Measurements from ENCODE around the gene FGFR4.

The FGFR4 gene

DNA sequence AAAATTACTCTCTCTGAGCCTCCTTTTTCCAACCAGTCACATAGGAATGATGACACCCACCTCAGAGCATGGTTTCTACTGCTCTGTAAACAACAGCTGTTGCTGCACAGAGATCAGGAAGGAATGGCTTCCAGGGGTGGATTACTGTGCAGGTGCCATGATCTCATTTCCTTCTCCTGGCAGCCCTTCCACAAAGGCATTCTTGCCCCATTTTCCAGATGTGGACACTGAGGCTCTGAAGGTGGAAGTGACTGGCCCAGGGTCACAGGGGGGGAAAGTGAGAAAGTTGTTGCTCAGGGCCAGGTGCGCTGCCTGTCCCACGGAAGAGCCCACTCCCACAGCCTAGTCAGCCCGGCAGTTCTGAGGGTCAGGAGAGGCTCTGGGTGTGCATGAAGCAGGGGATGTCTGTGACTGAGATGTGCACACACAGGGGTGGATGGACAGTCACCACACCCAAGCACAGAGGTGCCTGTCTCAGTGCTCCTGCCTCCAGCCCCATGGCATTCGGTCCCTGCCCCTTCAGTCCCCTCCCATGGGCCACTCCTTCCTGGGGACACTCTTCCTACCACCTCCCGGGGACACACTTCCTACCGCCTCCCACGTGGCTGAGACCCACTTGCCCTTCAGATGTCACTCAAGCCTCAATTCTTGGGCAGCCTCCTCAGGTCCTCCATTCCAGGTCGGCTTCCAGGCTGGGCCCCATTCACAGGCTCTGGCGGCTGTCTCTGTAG lies 17.0 kb downstream of the FGFR4 start:
- no peak for DNase-seq (ENCODE audit: low spot score)

DNA sequence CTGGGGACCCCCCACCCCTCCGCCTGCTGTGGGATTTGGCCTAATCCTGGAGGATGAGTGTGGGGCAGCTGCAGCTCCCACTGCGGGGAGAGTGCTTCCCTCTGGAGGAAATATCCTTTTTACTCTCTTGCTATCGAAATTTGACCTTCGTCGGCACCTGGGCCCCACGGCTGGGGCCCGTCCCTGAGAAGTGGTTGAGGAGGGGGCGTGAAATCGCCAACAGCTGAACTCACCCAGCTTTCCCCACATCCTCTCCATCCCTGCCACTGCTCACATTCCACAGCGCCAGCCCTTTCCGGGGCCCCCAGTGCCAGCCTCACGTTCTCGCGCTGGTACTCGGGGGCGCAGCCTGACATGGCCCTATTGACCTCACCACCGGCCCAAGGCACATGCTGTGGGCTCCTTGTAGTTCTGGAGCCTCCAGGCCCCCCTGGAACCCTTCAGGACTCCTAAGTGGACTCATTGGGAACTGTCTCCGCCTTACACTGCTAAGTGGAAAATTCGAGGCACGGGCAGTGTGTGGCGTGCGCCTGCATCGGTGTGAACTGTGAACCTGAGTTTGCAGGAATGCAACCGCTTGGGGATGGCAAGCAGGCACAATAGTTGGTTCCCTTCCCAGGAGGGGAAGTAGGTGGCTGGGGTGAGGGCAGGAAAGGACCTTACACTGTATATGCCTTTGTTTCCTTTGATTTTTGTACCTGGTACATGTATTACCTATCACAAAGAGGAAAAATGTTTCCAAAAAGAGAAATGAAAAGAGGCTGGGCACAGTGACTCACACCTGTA lies 19.2 kb downstream of the FGFR4 start:
- DNase-seq (ENCODE audit: low spot score): no peak

DNA sequence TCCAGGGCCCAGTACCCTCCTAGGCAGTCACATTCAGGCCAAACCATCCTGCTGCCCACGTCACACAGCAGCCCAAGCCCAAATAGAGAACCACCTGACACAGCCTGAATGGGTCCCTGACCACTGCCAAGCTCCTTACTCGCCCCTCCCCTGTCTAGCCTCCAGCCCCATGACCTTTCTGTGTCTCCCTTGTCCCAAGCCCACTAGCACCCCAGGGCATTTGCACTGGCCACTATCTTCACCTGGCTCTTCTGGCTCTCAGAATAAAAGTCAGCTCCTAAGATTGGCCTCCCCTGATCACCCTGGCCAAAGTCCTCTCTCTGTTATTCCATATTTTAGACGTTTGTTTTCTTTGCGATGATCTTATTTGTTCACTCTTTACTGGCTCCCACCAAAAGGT lies 20.4 kb downstream of the FGFR4 start:
- DNase-seq (ENCODE audit: low spot score): no peak

DNA sequence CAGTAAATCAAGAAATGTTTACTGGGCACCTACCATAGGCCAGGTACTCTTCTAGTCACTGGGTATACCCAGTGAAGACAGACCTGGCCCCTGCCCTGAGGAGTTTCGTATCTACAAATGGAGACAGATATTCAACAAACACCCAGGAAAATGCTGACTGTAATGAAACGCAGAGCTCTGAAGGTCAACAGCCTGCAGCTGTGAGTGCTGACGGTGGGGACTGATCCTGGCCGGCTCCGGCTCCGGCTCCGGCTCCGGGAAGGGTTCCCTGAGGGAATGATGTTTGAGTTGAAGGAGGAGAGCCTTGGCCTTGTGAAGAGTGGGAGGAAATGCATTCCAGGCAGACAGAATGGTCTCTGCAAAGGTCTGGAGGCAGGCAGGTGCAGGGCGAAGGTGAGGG lies 23.1 kb downstream of the FGFR4 start:
- DNase-seq (ENCODE audit: low spot score): no peak

DNA sequence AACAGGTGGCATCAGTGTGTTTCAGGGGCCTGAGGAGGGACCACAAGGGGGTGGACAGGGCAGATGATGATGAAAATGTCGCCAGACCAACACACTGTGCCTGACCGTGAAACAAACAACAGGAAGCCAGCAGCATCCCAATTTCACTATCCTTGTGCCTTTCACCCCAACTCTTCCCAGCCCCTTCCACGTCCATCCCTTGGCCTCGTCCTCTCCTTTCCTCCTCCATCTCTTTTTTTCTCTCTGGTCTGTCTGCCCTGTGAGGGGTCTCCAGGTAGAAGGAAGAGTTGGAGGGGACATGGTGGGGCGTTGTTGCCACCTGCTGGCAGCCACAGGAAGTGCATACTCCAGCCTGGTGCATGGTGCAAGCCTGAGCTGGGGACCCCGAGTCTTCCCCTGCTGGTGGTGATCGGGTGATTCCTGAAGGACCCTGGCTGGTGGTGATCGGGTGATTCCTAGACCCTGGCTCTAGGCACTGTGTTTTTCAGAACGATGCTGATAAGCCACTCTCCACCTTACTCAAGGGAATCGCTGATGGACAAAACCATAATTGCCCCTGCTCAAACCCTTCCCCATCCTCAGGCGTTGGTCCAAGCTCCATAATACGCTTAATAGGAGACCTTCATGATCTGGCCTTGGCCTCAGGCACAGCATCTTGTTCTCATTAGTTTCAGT lies 25.1 kb downstream of the FGFR4 start:
- peak; percentile 54 for DNase-seq (ENCODE audit: low spot score)

DNA sequence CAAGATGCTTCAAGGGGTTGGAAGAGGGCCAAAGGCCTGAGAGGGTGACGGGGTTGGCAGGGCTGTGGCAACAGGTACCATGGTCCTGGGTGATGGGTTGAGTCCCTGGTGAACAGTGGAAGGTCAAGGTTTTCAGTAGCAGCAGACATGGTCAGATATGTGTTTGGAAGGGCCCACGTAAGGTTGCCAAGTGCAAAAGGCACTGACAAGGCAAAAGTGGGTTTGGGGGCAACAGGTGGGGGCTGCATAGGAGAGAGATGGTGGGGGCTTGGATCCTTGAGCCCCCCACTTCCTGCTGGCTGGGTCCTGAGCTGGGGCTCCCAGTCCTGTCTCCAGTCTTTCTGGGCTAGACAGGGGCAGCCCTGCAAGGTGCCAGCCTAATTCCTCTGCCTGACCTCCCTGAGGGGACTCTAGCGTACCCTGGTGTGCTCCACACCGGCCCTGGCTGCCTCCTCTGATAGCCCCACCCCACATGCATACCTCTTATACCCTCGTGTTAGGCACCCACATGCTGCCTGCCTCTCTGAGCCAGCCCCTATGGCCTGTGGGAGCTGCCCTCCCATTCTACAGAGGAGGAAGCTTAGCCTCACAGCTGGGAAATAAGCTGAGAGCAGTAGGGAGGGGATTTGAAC lies 26.0 kb downstream of the FGFR4 start:
- no peak for DNase-seq (ENCODE audit: low spot score)

DNA sequence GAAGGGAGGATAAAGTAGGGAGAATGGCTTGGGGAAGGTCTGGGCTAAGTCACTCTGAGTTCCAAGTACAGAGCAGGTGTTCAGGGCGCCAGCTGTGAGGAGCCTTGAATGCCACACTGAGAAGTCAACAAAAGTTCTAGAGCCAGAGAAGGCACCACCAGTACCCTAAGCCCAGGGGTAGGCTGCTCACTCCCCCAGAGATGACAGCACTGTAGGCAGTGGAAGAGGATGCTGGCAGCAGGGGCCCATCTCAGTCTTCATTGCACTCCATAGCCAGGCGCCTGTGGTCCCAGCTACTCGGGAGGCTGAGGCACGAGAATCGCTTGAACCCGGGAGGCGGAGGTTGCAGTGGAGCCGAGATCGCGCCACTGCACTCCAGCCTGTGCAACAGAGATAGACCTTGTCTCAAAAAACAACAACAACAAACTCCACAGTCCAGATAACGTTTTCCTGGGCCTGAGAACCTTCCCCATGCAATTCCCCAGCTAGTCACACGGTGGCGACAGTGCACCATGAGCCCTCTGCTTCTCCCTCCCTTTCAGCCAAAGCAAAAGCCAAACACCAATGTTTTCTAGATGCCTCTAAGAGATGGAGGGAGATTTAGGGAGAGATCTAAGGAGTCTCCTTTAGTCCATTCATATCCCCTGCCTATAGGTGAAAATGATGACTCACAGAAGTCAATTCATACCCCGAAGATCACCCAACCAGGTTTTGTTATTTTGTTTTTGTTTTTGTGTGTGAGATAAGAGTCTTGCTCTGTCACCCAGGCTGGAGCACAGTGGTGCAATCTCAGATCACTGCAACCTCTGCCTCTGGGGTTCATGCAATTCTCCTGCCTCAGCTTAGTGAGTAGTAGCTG lies 27.1 kb downstream of the FGFR4 start:
- peak; percentile 82 for DNase-seq (ENCODE audit: low spot score)

DNA sequence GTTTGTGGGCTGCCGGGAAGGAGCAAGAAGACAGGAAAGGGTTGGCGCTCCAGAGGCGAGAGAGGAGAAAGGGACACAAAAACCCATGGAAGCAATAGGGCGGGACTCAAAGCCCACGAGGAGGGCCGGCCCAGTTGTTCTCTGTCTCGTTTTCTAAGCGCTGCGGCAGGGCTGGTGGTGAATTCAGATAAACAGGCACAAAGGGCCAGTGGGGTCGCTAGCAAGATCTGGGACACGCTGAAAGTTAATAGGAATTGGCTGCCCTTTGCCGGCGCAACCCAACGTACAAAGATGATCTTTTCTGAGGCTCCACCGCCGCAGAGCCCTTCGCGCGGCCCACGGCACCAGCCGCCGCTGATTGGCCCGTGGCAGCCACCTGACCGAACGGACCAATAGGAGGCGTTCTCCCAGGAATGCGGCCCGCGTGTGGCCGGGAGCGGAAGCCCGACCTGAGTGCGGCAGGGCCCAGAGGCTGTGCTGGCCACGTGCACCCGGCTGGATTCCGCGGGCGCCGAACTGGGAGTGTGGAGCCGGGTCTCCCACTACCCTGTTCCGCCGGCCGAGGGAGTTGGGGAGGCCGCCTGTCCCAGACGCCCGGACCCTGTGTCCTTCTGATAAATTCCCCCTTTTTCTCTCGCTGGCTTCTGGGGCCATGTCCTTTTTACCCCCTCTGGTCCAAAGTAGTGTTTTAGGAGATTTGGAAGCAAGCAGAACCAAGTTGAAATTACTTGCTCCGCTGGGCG lies 30.1 kb downstream of the FGFR4 start:
- DNase-seq (ENCODE audit: low spot score): peak; percentile 84

DNA sequence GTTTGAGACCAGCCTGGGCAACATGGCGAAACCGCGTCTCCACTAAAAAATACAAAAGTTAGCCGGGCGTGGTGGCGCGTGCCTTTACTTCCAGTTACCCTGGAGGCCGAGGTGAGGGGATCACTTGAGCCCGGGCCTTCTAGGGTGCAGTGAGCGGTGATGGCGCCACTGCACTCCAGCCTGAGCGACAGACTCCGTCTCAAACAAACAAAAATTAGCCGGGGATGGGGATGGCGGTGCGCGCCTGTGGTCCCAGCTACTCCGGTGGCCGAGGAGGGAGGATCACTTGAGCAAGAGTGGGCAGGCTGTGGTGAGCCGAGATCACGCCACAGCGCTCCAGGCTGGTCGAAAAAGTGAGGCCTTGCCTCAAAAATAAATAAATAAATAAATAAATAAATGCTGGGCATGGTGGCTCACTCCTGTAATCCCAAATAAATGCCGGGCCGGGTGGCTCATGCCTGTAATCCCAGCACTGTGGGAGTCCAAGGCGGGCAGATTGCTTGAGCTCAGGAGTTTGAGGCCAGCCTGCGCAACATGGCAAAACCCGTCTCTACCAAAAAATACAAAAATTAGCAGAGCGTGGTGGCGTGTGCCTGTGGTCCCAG lies 30.8 kb downstream of the FGFR4 start:
- DNase-seq (ENCODE audit: low spot score): no peak

DNA sequence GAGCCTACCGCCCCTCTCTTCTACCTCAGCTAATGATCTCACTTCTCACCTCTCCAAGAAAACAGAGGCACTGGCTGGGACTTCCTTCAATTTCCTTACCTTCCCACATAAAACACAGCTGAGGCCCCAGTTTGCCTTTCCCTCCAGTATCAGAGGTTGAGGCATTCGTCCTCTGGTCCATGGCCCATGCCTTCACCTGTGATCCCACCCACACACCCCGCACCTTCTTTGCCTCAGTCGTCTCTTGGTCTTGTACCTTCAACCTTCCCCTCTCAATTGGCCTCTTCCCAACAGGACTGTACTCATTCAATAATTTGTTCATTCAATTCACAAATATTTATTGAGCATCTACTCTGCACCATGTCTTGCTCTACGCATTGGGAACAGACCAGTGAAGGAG lies 35.9 kb downstream of the FGFR4 start:
- no peak for DNase-seq (ENCODE audit: low spot score)

DNA sequence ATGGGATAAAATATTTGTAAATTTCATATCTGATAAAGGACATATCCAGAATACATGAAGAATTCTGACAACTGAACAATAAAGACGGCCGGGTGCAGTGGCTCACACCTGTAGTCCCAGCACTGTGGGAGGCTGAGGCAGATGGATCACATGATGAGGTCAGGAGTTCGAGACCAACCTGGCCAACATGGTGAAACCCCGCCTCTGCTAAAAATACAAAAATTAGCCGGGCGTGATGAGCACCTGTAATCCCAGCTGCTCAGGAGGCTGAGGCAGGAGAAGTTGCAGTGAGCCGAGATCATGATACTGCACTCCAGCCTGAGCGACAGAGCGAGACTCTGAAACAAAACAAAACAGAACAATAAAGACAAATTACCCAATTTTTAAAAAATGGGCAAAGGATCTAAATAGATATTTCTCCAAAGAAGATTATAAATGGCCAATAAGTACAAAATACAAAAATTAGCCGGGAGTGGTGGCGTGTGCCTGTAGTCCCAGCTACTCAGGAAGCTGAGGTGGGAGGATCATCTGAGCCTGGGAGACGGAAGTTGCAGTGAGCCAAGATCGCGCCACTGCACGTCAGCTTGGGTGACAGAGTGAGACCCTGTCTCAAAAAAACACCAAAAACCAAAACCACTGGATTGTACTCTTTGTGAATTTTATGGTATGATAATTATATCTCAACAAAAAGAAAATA lies 37.2 kb downstream of the FGFR4 start:
- DNase-seq (ENCODE audit: low spot score): no peak

DNA sequence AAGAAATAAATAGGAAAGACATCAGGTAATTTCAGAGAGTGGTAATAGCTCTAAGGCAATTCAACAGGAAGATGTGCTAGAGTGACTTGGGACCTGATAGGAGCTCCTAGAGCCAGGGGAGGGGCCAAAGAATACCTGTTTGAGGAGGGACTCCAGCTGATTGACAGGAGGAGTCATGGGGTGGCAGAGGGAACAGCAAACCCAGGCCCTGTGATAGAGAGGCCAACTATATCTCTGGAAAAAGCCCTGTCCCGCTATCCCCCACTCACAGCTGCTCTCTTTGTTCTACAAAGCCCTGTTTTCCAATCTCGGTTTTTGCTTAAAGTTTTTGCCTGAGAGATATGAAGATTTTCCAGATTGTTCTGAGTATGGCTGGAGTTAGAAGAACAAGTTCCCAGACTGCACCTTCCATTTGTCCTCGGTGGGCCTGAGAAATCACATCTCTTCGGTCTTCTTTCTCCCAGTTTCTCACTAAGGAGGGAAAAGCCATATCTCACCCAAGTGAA lies 37.8 kb downstream of the FGFR4 start:
- DNase-seq (ENCODE audit: low spot score): no peak

DNA sequence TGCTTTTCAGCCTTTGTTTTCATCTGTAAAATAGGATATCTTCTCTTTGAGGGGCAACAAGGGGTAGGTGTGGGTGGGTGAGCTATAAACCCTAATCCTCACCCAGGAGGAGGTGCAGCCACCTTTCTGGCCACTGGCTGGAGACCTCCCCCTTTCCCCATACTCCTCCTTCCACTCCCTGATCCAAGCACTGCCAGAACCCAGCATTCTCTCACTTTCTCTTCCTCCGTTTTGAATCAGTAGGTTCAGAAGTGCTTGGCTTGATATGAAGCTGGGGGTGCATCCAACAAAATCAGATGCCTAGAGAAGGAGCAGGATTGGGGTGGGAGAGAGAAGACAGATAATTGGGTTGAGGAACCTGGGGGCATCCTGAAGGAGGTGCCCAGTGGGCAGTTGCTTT lies 40.1 kb downstream of the FGFR4 start:
- no peak for DNase-seq (ENCODE audit: low spot score)

DNA sequence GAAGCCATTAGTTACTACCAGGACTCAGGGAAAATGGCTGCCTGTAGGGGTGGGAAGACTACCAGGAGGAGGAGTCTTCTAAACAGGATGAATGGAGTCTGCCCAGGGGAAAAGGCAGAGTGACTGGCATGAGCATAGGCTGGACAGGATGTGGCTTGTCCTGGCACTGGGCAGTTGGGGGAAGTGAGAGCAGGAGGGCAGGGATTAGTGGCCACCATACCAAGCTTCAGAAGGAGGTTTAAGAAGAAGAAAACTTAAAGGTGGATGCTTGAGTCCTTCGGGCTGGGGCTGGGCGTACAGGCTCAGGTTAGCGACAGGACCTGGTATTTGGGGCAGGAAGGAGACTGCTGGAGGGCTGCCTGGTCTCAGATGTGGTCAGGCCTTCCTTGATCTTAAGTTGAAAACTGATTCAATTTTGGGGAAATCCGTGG lies 41.9 kb downstream of the FGFR4 start:
- peak; percentile 60 for DNase-seq (ENCODE audit: low spot score)

DNA sequence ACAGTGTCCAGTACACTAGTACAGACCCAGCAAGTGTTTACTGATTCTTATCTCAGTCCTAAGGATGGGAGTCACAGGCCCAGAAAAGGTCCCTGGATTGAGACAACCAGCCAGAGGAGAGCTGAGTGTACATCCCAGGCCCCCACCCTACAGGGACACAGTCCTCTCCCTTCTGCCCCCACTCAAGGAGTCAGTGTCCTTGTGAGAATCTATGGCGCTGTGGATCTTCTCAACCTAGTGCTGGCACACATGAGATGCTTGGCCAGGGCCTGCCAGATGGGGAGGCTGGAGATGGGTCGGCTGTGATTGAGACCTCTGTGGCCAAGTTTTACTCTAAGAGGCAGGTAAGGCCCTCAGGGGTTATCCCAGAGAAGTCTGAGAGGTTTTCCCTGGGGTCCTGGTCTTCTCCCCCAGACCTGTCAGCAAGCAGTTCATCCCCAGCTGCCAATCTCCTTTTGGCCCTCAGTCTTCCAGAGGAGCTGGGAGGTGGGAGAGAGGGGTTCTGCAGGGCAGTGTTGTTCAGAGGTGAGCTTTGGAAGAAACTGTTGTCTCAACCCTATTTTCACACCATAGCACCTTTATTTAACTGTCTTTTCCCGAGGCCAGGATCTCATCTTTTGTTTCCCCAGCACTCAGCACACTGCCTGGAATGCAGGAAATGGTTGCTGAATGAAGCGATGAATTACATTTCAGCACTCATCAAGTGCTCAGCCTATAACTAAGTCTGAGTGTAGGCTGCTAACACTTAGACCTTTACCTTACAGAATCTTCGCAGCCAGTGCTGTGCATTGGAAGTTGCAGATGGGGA lies 43.7 kb downstream of the FGFR4 start:
- no peak for DNase-seq (ENCODE audit: low spot score)

DNA sequence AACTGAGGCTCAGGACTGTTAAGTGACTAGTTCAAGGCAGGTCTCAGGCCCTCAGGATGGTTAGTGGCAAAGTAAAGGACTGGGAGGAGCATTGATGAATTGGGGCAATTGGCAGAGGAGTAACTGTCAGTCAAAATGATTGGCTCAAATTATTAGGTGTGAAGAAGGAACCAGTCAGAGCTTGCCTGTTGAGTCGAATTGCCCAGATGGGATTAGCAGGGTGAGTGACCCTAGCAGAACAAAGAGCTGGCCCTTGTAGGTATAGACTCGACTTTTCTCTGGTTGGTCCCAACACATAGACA lies 44.3 kb downstream of the FGFR4 start:
- DNase-seq (ENCODE audit: low spot score): no peak

DNA sequence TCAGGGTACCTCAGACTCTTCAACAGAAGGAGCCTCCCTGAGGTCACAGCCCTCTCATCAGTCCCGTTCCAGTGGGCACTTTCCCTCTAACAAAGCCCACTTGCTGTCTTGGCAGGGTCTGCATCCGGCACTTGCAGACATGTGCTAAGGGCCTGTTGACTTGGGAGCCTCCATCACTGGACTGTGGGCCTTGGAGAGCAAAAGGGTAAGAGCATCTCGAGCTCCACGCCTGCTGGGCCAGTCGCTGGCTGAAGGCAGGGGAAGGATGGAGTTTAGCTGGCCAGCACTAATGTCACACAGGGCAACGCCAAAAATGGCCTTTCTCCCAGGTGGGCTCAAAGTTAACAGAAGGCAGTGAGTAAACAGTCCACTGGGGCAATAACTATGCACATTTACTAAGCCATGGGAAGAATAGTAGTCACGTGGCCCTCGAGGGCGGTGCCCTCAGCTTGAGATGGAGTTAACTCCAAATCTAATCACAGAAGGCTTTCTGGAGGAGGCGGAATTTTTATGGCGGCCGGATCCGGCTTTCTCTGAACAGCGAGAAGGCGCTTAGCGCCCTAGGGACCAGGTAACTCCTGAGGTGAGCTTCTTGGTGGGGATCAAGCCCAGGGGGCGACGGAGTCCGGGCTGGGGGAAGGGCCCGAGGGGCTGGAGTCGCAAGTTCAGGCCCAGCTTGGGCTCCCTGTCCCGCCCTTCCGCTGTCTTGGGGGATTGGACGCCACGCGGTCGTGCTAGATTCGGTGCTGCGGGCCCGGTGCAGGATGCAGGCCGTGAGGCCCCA lies 44.8 kb downstream of the FGFR4 start:
- no peak for DNase-seq (ENCODE audit: low spot score)

Data from CD4-positive, alpha-beta T cell treated with Interleukin-15 for 4 hours (primary cell).